IMR-90 (cell line): ENCODE results near the gene ECHS1. TPM values are rescaled to one million over a fixed set of nuclear protein-coding genes. Genes with fewer than 3 reads are reported as not detected.
"Not testable (repeated sequence)": the region's sequence is repeated elsewhere in the genome, so short reads cannot be mapped to it uniquely, and the experiment has no call there.

Experiments
- ATAC-seq: fragments of 200-7000 bp; cut with Tn5 transposase; 2 replicates; pipeline ENCODE4 v1.9.1; 2020; ENCODE audit warnings: low read depth, mild to moderate bottlenecking, moderate library complexity
- BruUV-seq: library from RNA; stranded (reverse); fragments of 400-500 nt; replicated peaks from 2 replicates; lab custom pipeline; 2021; lab: Mats Ljungman, UMichigan
- CTCF ChIA-PET: fragments of 300-600 bp; formaldehyde crosslinking; extraction: SDS; loops from one replicate; lab custom pipeline; 2021; ENCODE audit warnings: antibody characterized with exemption; lab: Yijun Ruan, JAX
- POLR2A ChIA-PET: fragments of 300-600 bp; sonication (Branson Sonifier 250); formaldehyde crosslinking; loops from one replicate; lab custom pipeline; 2022; ENCODE audit warnings: antibody characterized with exemption; ENCODE audit not compliant: unreplicated experiment; lab: Charles Lee
- DNase-seq: peaks from one replicate; pipeline ENCODE4 v3.0.0; 2013
- H2AFZ ChIP-seq: replicated peaks from 2 replicates; pipeline ENCODE3; 2013; ENCODE audit warnings: low read length, mild to moderate bottlenecking; ENCODE audit not compliant: poor library complexity
- H2AK5ac ChIP-seq: 2 replicates; pipeline ENCODE4 v1.6.1; 2013; ENCODE audit warnings: low read depth, low read length, inconsistent platforms
- H2AK9ac ChIP-seq: replicated peaks from 2 replicates; pipeline ENCODE3; 2013; ENCODE audit warnings: mild to moderate bottlenecking, low read depth, low read length, moderate library complexity; ENCODE audit not compliant: poor library complexity
- H2BK120ac ChIP-seq: 2 replicates; pipeline ENCODE4 v1.6.1; 2013; ENCODE audit warnings: low read depth, low read length, inconsistent platforms
- H2BK15ac ChIP-seq: 3 replicates; pipeline ENCODE4 v1.6.1; 2013; ENCODE audit warnings: low read depth, low read length, inconsistent platforms
- H2BK20ac ChIP-seq: 2 replicates; pipeline ENCODE4 v1.6.1; 2013; ENCODE audit warnings: low read depth, mild to moderate bottlenecking, inconsistent platforms, low read length, moderate library complexity
- H2BK5ac ChIP-seq: 2 replicates; pipeline ENCODE4 v1.6.1; 2013; ENCODE audit warnings: mild to moderate bottlenecking, low read depth, low read length, inconsistent platforms; ENCODE audit not compliant: poor library complexity, severe bottlenecking
- H3K14ac ChIP-seq: replicated peaks from 2 replicates; pipeline ENCODE4 v1.6.1; 2013; ENCODE audit warnings: low read depth, low read length, inconsistent platforms
- H3K18ac ChIP-seq: 2 replicates; pipeline ENCODE4 v1.6.1; 2013; ENCODE audit warnings: low read depth, low read length, control low read depth
- H3K23ac ChIP-seq: 2 replicates; pipeline ENCODE4 v1.6.1; 2013; ENCODE audit warnings: low read depth, low read length, inconsistent platforms
- H3K27ac ChIP-seq: 2 replicates; pipeline ENCODE4 v1.5.1; 2013; ENCODE audit warnings: mild to moderate bottlenecking, control low read depth, low read length; ENCODE audit not compliant: insufficient read depth
- H3K27me3 ChIP-seq: 2 replicates; pipeline ENCODE4 v1.6.1; 2013; ENCODE audit warnings: low read length; ENCODE audit not compliant: control insufficient read depth, insufficient read depth
- H3K36me3 ChIP-seq: 2 replicates; pipeline ENCODE4 v1.6.1; 2013; ENCODE audit warnings: low read length, mixed read lengths; ENCODE audit not compliant: control insufficient read depth, insufficient read depth
- H3K4ac ChIP-seq: 2 replicates; pipeline ENCODE4 v1.6.1; 2013; ENCODE audit warnings: low read depth, low read length, inconsistent platforms
- H3K4me1 ChIP-seq: 2 replicates; pipeline ENCODE4 v1.6.1; 2013; ENCODE audit warnings: low read length, mixed read lengths; ENCODE audit not compliant: control insufficient read depth, insufficient read depth
- H3K4me2 ChIP-seq: 2 replicates; pipeline ENCODE4 v1.6.1; 2013; ENCODE audit warnings: low read depth, mild to moderate bottlenecking, control low read depth, low read length, moderate library complexity
- H3K4me3 ChIP-seq: 2 replicates; pipeline ENCODE4 v1.5.1; 2013; ENCODE audit warnings: low read depth, mild to moderate bottlenecking, control low read depth, low read length, moderate library complexity; ENCODE audit not compliant: insufficient read depth
- H3K56ac ChIP-seq: 2 replicates; pipeline ENCODE4 v1.6.1; 2013; ENCODE audit warnings: low read length, inconsistent platforms; ENCODE audit not compliant: insufficient read depth; ENCODE audit errors: extremely low read depth
- H3K79me1 ChIP-seq, 2 experiments: 2 replicates each; pipeline ENCODE4 v1.6.1; 2013; ENCODE audit warnings: low read length in 2 of 2, inconsistent platforms in 1 of 2, low read depth in 1 of 2
- H3K9ac ChIP-seq: 2 replicates; pipeline ENCODE4 v1.6.1; 2013; ENCODE audit warnings: low read depth, low read length, control low read depth
- H3K9me1 ChIP-seq: 2 replicates; pipeline ENCODE4 v1.6.1; 2013; ENCODE audit warnings: low read length, inconsistent platforms; ENCODE audit not compliant: insufficient read depth
- H3K9me3 ChIP-seq: 2 replicates; pipeline ENCODE4 v1.6.1; 2013; ENCODE audit warnings: low read length; ENCODE audit not compliant: control insufficient read depth, insufficient read depth
- H4K20me1 ChIP-seq: 2 replicates; pipeline ENCODE4 v1.6.1; 2013; ENCODE audit warnings: low read length, inconsistent platforms; ENCODE audit not compliant: insufficient read depth
- H4K5ac ChIP-seq: 2 replicates; pipeline ENCODE4 v1.6.1; 2013; ENCODE audit warnings: mild to moderate bottlenecking, low read depth, low read length, control low read depth
- H4K8ac ChIP-seq, 2 experiments: 2 replicates each; pipeline ENCODE4 v1.6.1; 2013; ENCODE audit warnings: low read depth in 2 of 2, low read length in 2 of 2, control low read depth in 1 of 2, inconsistent platforms in 1 of 2
- H4K91ac ChIP-seq: 2 replicates; pipeline ENCODE4 v1.6.1; 2013; ENCODE audit warnings: low read depth, low read length, inconsistent platforms; ENCODE audit not compliant: insufficient read depth
- WGBS, 2 experiments: methylation state at CpG; one replicate each; pipeline versions ENCODE4 v1.1.5 to v1.1.7; 2013; ENCODE audit warnings: missing lambda C conversion rate in 2 of 2; ENCODE audit not compliant: insufficient read length in 1 of 2; ENCODE audit errors: extremely low coverage in 2 of 2; 5-methylcytosine and 5-hydroxymethylcytosine counted together
- dilution Hi-C: fragments of 300-500 bp; cut with HindIII; formaldehyde crosslinking; loops from one replicate; pipeline ENCODE4 v1.14.3; 2018; ENCODE audit warnings: low sequenced_read_pairs; ENCODE audit not compliant: unreplicated experiment
- in situ Hi-C: fragments of 300-500 bp; cut with MboI; formaldehyde crosslinking; loops from 3 replicates; pipeline ENCODE4 v1.14.3; 2019; ENCODE audit warnings: low sequenced_read_pairs, inconsistent platforms, mixed read lengths
- intact Hi-C: fragments of 100-400 bp; cut with micrococcal nuclease; formaldehyde crosslinking; loops from 2 replicates; pipeline ENCODE4 v1.10.0; 2022
- polyA plus RNA-seq, 3 experiments: library from polyadenylated mRNA; depleted of rRNA; stranded (reverse); fragments of >200 nt; gene quantifications; 2 replicates each; pipeline ENCODE4 v1.2.3, GENCODE V29; 2012; ENCODE audit warnings: low replicate concordance in 1 of 3
- total RNA-seq: library from RNA; depleted of rRNA; stranded (reverse); fragments of >200 nt; gene quantifications from 2 replicates; pipeline ENCODE4 v1.2.3, GENCODE V29; 2012

The ECHS1 gene
- total and polyA plus RNA-seq, 2 of the 4 experiments (the other 2 are of a cell fraction): 60.8 to 84.2 TPM

DNA sequence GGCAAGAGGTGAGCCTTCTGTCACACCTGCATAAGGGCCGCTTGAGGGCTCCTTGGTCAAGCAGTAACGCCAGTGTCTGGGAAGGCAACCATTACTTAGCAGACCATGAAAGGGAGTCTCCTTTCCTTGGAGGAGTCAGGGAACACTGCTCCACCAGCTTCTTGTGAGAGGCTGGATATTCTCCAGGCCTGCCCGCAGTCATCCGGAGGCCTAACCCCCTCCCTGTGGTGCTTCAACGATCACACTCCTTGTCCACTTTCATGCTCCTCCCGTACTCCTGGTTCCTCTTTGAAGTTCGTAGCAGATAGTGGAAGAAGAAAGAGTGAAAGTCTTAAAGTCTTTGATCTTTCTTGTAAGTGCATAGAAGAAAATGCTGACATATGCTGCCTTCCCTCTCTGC, 5.7 kb downstream of the ECHS1 start:
- Histone ChIP-seq H3K79me1 (peaks cover 6 to 12% of the 10 kb centered on the region in 2 experiments; a peak in 3 of 4 replicates), H3K36me3 (peaks cover 53% of the 10 kb centered on the region)
- H3K9ac ChIP-seq, H2BK120ac ChIP-seq, H3K4ac ChIP-seq, H3K27ac ChIP-seq, H3K14ac ChIP-seq, H2AK5ac ChIP-seq, BruUV-seq, dilution Hi-C loops, ATAC-seq, CTCF ChIA-PET, H3K4me2 ChIP-seq, H3K9me3 ChIP-seq, H2AFZ ChIP-seq, H3K4me3 ChIP-seq, H4K8ac ChIP-seq, H2BK20ac ChIP-seq, H4K20me1 ChIP-seq, H2AK9ac ChIP-seq, DNase-seq, H3K18ac ChIP-seq, in situ Hi-C loops, POLR2A ChIA-PET, H4K91ac ChIP-seq, H3K27me3 ChIP-seq, H2BK15ac ChIP-seq, intact Hi-C loops, H3K23ac ChIP-seq, H3K4me1 ChIP-seq, H3K9me1 ChIP-seq, H4K5ac ChIP-seq, H2BK5ac ChIP-seq, H3K56ac ChIP-seq: not testable (repeated sequence)
- no CpG with 5 or more reads among the region's 7 CpGs for WGBS, 2 experiments
